IPS-NIHi7 (cell line): ENCODE data around the gene MRPL43.
"Not testable (repeated sequence)": the region's sequence is repeated elsewhere in the genome, so short reads cannot be mapped to it uniquely, and the experiment has no call there.

Experiments used
- DNase-seq: peaks from one replicate; pipeline ENCODE4 v3.0.0; 2012; ENCODE audit warnings: mixed read lengths; ENCODE audit errors: extremely low spot score

MRPL43 gene

DNA sequence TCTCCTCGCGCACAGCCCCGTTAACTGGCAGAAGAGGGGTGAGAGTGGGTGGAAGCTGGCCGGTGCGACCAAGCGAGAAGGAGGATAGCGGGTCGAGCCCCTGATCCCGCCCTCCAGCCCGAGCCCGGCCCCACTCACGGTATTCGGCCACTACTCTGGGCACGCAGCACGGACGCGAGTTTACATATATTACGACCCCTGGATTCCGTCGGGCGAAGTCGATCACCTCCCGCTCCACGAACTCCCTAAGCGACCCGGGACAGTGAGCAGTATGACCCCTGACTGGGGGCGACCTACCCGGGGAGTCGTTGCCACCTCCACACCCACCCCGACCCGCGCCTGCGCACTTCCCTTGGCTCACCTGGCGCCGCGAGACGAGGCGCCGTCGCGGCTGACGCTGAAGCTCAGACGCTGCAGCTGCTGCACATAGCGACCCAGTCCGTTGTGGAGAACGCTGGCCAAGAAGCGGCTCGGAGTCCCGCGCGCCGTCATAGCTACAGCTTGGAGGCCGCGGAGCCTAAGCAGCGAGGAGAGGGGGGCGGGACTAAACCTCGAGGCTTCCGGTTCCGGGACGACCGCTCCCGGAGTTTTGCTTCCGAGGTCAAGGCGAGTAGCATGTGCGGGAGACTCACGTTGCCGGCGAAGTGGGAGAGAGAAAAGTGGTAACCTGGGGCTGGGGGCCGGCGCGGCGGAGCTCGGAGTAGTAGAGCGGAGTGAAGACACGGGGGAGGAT is at the start of gene MRPL43, which contains the start of gene TWNK:
TSS of gene MRPL43 (minus strand) at position 546 of the 733 bp plus-strand sequence. CDS start at position 492, 54 bp downstream.
TSS of gene TWNK (plus strand) at position 592 of the 733 bp plus-strand sequence. CDS start 668 bp downstream, outside the sequence.
- DNase-seq, result peak; percentile 88

DNA sequence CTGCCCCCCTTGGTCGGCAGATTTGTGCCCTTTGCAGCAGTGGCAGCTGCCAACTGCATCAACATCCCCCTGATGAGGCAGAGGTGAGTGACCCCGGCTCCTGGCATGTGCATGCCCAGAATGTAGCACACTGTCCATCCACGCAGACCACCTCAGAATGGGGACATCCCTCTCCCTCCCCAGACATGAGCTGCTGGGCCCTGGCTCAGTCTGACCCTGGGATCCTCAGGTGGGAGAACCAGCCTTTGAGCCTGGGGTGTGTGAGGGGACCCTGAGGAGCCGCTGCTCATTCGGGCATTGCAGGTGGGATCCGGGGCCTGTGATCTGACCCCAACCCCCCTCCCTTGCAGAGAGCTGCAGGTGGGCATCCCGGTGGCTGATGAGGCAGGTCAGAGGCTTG is 49.4 kb upstream of the MRPL43 start:
- no peak for DNase-seq

DNA sequence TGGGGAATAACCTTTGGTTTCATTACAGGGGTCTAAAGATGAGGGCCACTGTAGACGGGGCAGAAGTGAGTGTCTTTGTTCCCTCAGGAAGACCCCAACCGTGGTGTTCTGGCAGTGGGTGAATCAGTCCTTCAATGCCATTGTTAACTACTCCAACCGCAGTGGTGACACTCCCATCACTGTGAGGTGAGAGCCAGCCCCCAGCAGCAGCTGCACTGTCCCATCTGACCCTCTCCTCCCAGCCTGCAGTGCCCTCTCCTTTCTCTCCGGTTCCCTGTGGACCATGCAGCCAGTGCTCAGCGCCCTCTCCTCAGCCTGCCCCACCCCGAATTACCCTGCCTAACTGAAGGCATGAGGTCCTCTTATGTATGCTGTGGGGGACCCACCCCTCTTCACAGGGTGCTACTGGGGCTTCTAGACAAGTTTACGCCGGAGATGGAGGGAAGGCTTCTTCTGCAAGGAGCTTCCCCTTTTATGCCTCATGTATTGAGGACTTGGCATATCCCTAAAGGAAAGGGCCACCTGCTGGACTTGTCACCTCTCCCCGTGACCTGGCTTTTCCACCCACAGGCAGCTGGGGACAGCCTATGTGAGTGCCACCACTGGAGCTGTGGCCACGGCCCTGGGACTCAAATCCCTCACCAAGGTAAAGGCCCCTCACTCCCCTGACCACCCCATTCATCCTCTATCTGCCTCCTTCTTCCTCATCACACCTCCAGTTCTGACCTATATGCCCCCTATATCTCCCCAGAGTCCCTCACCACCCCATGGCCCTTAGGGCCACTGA is 48.8 kb upstream of the MRPL43 start:
- DNase-seq, result no peak

DNA sequence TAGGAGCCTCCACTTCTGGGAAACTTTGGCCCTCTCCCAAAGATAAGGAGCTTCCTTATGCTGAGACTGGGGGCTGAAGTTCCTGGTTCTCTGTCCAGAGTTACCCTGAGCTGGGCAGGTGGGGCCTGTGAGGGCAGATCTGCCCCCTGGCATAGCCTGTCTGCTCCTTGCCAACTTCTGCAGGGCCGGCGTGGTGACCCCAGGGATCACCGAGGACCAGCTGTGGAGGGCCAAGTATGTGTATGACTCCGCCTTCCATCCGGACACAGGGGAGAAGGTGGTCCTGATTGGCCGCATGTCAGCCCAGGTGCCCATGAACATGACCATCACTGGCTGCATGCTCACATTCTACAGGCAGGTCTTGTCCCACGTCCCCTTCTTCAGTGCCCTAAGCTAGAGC is 48.0 kb upstream of the MRPL43 start:
- DNase-seq, result no peak

DNA sequence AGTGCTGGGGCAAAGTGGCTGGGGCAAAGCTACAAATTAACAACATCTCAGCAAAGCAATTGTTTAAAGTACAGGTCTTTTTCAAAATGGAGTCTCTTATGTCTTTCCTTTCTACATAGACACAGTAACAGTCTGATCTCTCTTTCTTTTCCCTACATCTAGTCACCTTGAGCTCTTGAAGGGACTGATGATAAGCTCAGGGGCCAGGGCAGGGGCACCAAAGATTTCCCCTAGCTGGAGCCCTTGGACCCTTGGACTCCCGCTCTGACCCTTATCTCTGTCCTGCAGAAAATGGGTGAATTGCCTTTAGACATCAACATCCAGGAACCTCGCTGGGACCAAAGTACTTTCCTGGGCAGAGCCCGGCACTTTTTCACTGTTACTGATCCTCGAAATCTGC is 47.1 kb upstream of the MRPL43 start:
- not testable (repeated sequence) for DNase-seq

DNA sequence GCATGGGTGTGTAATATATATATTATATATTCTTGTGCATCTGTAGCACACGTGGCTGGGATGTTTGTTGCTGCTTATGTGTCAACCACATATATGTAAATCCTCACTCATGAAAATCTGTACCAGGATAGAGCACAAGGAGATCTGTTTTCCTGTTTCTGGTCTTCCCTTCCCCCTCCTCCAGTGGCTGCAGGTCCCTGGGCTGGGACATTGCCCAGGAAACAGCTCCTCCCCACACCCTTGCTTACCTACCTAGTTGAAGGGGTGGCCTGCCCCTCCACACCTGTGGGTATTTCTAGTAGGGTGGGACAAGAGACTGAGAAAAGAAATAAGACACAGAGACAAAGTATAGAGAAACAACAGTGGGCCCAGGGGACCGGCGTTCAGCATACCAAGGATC is 46.0 kb upstream of the MRPL43 start:
- no peak for DNase-seq

DNA sequence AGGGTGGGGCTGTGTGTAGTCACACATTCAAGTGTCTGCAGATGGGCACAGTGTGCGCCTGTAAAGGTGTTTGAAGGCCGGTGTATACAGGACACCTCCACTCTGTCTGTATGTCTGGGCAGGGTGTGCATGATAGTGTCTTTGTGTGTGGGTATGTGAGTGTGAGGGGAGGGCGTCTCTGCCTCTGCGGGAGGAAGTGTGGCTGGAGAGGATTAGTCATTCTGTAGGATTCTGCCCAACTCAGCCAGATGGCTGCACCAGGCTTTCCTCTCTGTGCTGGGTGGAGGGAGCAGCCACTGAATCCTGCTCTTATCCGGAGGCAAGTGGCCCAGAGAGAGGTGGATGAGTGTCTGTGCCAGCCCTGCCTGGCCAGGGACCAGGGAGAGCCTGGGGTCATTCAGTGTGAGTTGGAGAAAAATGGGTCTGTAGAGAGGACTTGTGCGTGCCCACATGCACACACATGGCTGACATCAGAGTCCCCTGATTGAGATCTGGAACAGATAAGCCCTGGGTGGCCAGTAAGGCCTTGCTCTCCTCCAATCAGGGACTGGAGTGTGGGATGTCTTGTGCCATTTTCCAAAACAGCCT is 45.4 kb upstream of the MRPL43 start:
- DNase-seq, result no peak

DNA sequence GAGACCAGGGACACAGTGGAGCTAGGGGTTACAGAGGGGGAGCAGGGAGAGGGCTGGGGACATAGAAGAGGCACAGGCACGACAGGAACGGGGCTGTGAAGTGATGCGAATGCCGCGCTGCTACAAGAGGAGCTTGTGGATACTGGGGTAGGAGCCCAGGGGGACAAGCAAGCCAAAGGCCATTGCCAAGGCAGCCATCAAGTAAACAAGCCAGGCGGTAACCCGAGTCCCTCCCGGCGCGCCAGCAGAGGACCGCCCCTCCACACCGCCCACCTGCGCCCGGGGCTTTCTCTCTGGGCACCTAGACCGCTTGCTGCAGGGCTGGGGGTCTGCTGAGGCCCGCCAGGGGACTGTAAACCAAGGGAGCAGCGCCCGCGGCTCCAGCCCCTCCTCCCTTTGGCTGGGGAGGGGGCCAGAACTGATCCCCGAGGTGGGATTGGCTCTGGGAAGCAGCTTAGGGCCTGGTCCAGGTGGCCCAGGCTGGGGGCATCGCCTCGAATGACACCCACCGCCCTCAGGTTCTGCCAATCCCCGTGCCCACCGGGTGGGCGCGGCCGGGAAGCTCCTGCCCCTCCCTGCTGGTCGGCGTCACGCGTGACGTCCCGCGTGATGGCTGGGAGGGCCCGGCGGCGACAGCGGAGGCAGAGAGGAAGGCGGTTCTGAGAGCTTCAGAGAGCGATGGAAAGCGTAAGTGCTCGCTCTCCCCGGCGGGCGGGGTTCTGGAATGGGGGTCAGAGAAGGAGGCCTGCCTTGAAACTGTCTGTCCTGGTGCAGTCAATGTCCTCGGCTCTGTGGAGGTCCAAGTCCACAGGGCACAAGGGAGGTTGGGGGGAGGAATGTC is 44.7 kb upstream of the MRPL43 start:
- no peak for DNase-seq

DNA sequence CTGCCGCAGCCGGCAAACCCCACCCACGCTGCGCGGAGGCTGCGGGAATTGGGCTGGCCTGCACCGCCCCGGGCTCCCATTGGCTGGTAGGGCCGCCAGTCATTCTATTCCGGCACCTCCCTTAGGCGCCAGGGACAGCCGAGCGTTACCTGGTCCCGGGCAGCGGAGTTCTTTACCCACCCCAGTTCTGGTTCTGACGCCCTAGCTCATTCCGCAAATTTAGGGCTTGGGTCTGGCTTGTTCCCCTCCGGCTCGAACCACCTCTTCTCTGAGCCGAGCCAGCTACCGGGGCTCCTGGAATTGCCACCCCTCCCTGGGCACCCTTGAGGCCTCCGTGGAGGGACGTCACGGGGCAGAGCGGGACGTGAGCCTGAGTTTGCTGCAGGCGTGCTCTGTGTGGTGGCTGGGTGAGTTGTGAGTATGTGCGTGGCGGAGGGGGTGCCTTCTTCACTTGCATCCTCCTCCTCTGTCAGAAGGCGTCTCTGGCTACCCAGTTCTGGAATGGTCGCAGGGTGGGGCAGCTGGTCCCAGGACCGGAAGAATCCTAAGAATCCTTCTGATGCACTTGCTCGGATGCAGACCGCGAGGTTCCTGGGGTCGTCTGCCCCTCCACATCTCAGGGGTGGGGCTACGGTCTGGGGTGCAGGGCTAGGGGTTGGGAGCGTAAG is 44.0 kb upstream of the MRPL43 start, which contains the start of the genes PDZD7 and SFXN3:
TSS of gene PDZD7 (minus strand) at position 2 of the 668 bp plus-strand sequence. CDS start 910 bp downstream, outside the sequence.
TSS of gene SFXN3 (plus strand) at position 107 of the 668 bp plus-strand sequence. CDS start 3,461 bp downstream, outside the sequence.
- peak; percentile 93 for DNase-seq

DNA sequence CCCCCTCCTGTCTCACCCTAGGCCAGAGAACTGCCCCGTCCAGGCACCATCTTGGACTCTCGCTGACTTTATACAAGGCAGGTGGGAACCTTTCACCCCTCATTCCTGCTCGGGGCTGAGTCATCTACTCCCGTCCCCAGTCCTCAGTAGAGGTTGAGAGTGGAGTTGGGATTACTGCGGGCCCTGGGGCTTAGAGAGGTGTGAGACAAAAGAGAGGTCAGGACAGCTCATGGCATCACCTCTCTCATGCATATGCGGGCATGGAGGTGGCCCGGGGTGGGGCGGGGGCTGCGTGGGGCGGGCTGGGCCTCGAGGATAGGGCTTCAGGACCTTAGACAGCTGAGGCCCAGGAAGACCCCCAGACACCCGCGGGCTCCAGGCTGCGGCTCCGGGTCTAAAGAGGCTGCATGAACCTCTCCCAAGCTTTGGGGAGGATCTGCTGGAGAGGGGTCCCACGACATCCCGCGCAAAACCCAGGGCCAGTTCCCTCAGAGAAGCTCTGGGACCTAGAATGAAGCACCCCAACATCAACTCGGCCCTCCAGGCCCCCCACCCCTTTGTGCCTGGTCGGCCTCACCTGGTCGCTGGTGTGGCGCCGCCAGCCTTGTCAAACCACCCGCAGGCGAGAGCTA is 43.3 kb upstream of the MRPL43 start:
- no peak for DNase-seq

DNA sequence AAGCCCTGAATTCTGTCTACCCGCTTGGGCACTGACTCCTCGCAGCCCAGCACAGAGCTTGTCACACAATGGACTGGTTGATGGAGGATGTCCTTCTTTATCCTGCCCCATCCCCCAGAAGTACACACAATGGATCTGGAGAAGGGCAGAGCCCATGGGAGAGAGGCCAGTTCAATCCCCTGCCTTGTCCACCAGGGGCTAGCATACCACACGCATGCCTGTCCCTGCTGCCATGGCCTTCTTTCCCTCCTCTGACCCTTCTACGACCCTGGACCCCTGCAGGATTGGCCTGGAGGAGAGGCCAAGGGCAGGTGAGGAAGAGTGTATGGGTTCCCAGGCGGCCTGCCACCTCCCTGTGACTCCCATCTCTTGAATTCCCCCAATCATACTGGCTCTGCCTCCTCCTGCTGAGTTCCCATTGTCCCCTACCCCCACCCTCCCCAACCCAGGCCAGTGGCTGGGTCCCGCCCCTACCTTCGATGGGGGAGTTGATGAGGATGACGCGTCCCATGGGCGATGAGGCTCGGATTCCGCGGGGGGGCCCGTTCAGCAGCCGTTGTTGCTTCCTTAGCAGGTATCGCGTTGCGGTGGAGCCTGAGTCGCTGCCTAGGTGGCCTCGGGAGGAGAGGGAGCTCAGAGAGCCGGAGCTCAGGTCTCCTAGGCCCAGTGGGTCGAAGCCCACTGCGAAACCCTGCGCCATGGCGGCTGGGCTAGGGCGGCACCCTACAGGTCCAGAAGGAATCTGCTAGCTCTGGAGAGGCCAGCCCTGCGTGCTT is 42.4 kb upstream of the MRPL43 start:
- DNase-seq, result no peak

DNA sequence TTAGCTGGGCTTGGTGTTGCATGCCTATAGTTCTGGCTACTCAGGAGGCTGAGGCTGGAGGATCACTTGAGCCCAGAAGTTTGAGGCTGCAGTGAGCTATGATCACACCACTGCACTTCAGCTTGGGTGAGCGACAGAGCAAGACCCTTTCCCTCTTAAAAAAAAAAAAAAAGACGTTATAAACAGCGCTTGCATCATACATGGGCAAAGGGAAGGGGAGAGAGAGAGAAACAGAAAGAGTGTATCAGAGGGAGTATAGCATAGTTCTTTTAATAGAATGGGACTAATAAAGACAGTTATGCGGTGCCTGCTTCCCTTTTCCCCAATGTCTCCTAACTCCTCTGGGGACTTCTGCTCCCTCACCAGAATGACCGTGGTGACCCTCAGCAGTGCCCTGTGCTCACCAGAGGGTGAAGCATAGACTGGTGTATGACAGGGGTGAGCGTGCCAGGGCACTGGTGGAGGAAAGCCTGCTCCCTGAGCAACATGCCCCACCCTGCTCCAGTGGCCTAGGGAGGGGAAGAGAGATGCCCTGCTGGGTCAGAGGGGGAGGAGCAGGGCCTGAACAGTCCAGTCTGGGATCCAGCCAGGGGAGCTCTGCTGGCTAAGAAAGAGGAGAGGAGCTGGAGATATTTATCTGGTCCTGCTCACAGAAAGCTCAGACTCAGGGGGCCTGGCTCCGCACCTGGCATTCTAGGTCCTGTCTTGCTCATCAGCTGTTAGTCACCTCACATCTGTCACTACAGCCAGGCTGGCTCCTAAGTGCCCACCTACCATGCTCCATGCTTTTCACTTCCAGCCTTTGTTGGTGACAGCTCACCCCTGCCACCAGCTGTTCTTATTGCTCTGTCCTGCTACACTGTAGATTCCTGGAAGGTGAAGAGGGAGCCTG is 41.4 kb upstream of the MRPL43 start:
- DNase-seq, result no peak

DNA sequence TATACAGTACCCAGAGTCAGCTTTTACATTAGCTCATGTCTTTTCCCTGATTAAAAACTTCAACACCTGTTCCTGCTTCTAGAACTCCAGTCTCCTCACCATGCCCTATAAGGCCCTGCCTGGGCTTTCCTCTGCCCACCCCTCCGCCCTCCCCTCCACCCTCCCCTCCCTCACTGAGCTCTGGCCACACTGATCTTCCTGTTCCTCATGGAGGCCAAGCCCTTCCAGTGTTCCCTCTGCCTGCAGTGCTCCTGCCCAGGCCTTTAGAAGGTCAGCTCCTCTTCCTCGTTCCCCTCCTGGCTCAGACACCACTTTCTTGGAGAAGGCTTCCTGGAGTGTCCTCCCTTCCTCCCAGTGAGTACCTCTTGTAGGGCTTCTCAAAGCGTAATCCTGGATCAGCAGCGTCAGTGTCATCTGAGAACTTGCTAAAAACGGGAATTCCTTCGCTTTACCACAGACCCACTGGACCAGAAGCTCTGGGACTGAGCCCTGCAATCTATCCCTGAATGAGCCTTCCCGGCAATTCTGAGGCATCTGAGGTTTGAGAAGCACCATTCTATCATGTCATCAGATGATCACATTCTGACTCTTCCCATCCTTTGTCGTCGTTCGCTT is 39.9 kb upstream of the MRPL43 start:
- no peak for DNase-seq

DNA sequence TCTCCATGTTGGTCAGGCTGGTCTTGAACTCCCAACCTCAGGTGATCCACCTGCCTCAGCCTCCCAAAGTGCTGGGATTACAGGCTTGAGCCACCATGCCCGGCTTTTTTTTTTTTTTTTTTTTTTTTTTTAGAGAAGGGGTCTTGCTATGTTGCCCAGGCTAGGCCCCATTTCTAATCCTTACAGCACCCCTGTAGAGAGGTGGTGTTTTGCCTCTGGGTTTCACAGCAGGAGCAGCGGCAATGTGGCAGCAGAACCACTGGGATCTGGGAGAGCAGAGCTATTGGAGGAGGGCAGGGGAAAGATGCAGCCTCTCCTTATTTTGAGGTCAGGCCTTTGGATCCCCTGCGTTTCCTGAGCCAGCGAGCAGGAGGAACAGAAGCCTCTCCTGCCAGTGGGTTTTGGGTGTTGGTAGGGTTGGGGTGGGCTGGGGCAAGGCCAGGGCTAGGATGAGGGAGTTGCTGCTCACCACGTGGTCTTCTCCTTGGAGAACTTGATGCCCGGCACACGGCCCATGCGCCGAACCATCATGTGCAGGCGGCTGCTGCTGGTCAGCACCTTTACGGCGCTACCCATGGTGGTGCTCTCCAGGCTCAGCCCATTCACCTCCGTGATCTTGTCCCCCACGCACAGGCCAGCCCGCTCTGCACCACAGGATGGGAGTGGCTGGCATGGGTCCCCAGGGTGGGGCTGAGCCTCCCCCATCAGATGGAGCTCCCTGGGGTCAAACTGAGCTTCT is 35.8 kb upstream of the MRPL43 start:
- no peak for DNase-seq

DNA sequence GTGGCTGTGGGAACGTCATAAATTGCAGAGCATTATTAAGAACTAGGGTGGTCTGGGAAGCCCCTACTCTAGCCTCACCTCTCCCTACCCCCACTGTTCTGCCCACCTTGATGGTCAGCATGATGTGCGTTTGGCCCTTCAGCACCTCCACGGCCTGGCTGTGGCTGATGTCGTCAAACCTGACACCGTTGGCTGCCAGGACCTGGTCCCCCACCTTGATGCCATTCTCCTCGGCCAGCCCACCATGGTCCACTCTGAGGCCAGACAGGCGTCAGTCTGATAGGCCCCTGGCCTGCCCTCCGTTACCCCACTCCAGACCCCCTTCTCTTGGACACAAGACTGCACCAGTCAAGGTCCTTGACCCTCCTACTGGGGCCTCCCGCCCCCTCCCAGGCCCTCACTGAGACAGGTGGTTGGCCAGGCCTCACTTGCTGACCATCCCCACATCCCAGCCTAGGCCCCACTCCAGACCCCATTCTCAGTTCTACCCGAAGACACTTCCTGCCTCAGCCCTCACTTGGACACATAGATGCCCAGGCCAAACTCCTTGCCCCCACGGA is 34.5 kb upstream of the MRPL43 start:
- no peak for DNase-seq

DNA sequence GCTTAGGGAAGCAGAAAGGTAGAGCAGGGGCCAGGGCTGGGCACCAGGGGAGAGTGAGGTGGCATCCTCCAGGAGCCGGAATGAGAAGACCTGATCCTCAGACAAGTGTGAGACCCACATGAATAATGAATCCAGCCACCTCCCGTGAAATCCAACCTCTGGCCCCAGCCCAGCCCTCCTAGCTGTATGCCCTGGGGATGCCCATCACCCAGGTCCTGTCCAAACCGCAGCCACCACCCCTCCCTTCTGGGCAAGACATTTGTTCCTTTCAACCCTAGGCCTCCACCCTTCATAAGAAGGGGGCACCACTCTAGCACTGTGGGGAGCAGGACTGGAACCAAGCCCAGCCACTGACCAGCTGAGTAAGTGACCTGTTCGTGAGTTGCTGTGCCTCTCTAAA is 33.9 kb upstream of the MRPL43 start:
- DNase-seq, result no peak

DNA sequence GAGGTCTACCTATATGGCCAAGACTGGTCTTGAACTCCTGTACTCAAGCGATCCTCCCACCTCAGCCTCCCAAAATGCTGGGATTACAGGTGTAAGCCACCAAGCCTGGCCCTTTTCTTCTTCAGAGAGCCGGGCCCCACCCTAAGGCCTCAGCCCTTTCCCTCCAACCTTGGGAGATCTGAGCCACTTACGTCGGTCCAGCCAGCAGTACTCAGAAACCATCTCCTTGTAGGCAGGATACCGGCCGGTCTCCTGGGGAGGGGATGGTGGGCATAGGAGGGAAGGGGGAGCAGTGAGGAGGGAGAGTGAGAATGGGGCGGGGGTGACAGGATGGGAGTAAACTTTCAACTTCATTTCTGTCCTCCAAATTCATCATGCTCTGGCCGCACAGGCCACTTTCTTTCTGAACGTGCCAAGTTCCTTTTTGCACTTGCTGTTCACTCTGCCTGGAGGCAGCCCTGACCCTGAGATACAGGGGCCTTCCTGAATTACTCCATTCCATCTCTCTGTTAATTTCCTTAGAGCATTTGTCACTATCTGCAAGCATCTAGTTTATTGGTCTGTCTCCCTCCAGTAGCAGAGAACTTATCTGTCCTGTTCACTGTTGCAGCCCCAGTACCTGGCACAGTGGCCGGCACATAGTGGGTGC is 33.3 kb upstream of the MRPL43 start:
- no peak for DNase-seq
